ENCODE measurements around the gene GALNT13. TPM values are rescaled to one million over a fixed set of nuclear protein-coding genes. Genes with fewer than 3 reads are reported as not detected.
A peak's percentile ranks its signal among the peaks of the same experiment; 100 is the strongest.

Gene GALNT13
- polyA plus RNA-seq, 2 of the 4 experiments (the other 2 are of a cell fraction), result 12.1 to 15.6 TPM

GRCh38 chr2:154291927-154292326 is 420.2 kb downstream of the GALNT13 start (continued):
- TF ChIP-seq MAZ (IDR thresholded peaks at IDR 0.05; ENCODE audit: borderline replicate concordance, low read depth, low read length), result no peak
- no peak for TF ChIP-seq ZC3H11A (IDR thresholded peaks at IDR 0.05)
- no peak for TF ChIP-seq CHD4 (IDR thresholded peaks at IDR 0.05; ENCODE audit: borderline replicate concordance)
- no peak for TF ChIP-seq HMGXB4 (CRISPR knock-in tag; IDR thresholded peaks at IDR 0.05; ENCODE audit: borderline replicate concordance)
- no peak for TF ChIP-seq CHD2 (IDR thresholded peaks at IDR 0.05; ENCODE audit: low read length, partially characterized antibody)

GRCh38 chr2:154293864-154294263 is 422.1 kb downstream of the GALNT13 start:
- POLR2A ChIA-PET, result no interaction called here
- no peaks in the 10 kb centered on the region for H3K4me1 ChIP-seq
- CTCF ChIA-PET, result no interaction called here
- H3K4me3 ChIP-seq, result no peak overlapping the region
- peak; percentile 92 for TF ChIP-seq MAFK (IDR thresholded peaks at IDR 0.05; ENCODE audit: partially characterized antibody)
- no peak for TF ChIP-seq JUNB (IDR thresholded peaks at IDR 0.05)
- H3K4me2 ChIP-seq, result no peak overlapping the region
- H3K9me3 ChIP-seq, result no peaks in the 10 kb centered on the region
- no peak overlapping the region for H3K27ac ChIP-seq
- FAIRE-seq, result no peak
- DNase-seq (ENCODE audit: low read depth in 1 of 2, low spot score in 1 of 2), result no peak
- ATAC-seq, result no peak

GRCh38 chr2:154306266-154306970 is 434.7 kb downstream of the GALNT13 start:
- TF ChIP-seq ESRRA (IDR thresholded peaks at IDR 0.05; ENCODE audit: borderline replicate concordance, low read length) (no peak), FOSB (CRISPR knock-in tag; IDR thresholded peaks at IDR 0.05) (no peak), NR3C1 (IDR thresholded peaks at IDR 0.05) (no peak), EHMT2 (IDR thresholded peaks at IDR 0.05; ENCODE audit: low read depth) (no peak), RCOR1 (IDR thresholded peaks at IDR 0.05; ENCODE audit: low read depth, low read length) (no peak), RAD21 (conservative IDR thresholded peaks at IDR 0.05 in 1 of 2, IDR thresholded peaks at IDR 0.05 in 1 of 2) (no peak)
- Histone ChIP-seq H3K27ac (no peak overlapping the region), H3K4me3 (no peak overlapping the region), H3K4me2 (no peak overlapping the region), H3K4me1 (no peaks in the 10 kb centered on the region), H3K9me3 (no peaks in the 10 kb centered on the region)
- 95% methylated on average over 3 of the region's 3 CpGs for WGBS (ENCODE audit: missing lambda C conversion rate)
- ChIA-PET CTCF (no interaction called here), POLR2A (no interaction called here)
- DNase-seq (ENCODE audit: low read depth in 1 of 2, low spot score in 1 of 2) (no peak), FAIRE-seq (no peak), ATAC-seq (no peak)

GRCh38 chr2:154307007-154307406 is 435.3 kb downstream of the GALNT13 start:
- CTCF ChIA-PET, result no interaction called here
- ATAC-seq (no peak), FAIRE-seq (no peak), DNase-seq (ENCODE audit: low read depth in 1 of 2, low spot score in 1 of 2) (no peak)
- no peak for TF ChIP-seq NFE2L2 (conservative IDR thresholded peaks at IDR 0.05; ENCODE audit: low read length)
- no peak for TF ChIP-seq TP53 (CRISPR knock-in tag; IDR thresholded peaks at IDR 0.05)
- POLR2A ChIA-PET, result no interaction called here
- H3K27ac ChIP-seq, result no peak overlapping the region
- WGBS (ENCODE audit: missing lambda C conversion rate), result 95% methylated on average over 1 of the region's 1 CpG
- H3K4me1 ChIP-seq, result no peaks in the 10 kb centered on the region
- H3K4me2 ChIP-seq, result no peak overlapping the region
- no peak overlapping the region for H3K4me3 ChIP-seq
- H3K9me3 ChIP-seq, result no peaks in the 10 kb centered on the region

- no peak overlapping the region for H3K27ac ChIP-seq
- FAIRE-seq, result no peak
These were observed 452.9 kb downstream of the GALNT13 start for GRCh38 chr2:154324601-154325000.

More at GRCh38 chr2:154324601-154325000, 452.9 kb downstream of the GALNT13 start:
- TF ChIP-seq JUN (IDR thresholded peaks at IDR 0.05), result no peak
- TF ChIP-seq RCOR1 (IDR thresholded peaks at IDR 0.05; ENCODE audit: low read depth, low read length), result no peak
- no peak for TF ChIP-seq EHF (CRISPR knock-in tag; IDR thresholded peaks at IDR 0.05)
- TF ChIP-seq JUNB (IDR thresholded peaks at IDR 0.05), result no peak
- TF ChIP-seq TFCP2L1 (CRISPR knock-in tag; IDR thresholded peaks at IDR 0.05), result no peak
- H3K4me3 ChIP-seq, result no peak overlapping the region
- no peaks in the 10 kb centered on the region for H3K9me3 ChIP-seq
- POLR2A ChIA-PET, result no interaction called here
- CTCF ChIA-PET, result no interaction called here
- ATAC-seq (no peak), DNase-seq (ENCODE audit: low read depth in 1 of 2, low spot score in 1 of 2) (no peak)
- H3K4me1 ChIP-seq, result no peaks in the 10 kb centered on the region
- WGBS (ENCODE audit: missing lambda C conversion rate), result 97% methylated on average over 2 of the region's 2 CpGs
- no peak overlapping the region for H3K4me2 ChIP-seq
